ENCODE data around the gene GABRA5.
"Not testable (repeated sequence)": the region's sequence is repeated elsewhere in the genome, so short reads cannot be mapped to it uniquely, and the experiment has no call there.

The GABRA5 gene

GRCh38 chr15:26866298-26867199, at the start of gene GABRA5:
GABRA5 (plus strand) TSS chr15:26867062; CDS start chr15:26869249, 2,187 bp downstream.
- no peak for DNase-seq

DNA sequence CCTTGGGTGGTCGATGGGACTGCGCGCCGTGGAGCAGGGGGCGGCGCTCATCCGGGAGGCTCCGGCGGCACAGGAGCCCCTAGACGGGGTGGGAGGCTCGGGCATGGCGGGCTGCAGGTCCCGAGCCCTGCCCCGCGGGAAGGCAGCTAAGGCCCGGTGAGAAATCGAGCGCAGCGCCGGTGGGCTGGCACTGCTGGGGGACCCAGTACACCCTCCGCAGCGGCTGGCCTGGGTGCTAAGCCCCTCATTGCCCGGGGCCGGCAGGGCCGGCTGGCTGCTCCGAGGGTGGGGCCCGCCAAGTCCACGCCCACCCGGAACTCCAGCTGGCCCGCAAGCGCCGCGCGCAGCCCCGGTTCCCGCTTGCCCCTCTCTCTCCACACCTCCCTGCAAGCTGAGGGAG, 35.7 kb upstream of the GABRA5 start:
- DNase-seq: not testable (repeated sequence)

- no peak for DNase-seq
Measured at GRCh38 chr15:26831951-26832350, 34.9 kb upstream of the GABRA5 start.

DNA sequence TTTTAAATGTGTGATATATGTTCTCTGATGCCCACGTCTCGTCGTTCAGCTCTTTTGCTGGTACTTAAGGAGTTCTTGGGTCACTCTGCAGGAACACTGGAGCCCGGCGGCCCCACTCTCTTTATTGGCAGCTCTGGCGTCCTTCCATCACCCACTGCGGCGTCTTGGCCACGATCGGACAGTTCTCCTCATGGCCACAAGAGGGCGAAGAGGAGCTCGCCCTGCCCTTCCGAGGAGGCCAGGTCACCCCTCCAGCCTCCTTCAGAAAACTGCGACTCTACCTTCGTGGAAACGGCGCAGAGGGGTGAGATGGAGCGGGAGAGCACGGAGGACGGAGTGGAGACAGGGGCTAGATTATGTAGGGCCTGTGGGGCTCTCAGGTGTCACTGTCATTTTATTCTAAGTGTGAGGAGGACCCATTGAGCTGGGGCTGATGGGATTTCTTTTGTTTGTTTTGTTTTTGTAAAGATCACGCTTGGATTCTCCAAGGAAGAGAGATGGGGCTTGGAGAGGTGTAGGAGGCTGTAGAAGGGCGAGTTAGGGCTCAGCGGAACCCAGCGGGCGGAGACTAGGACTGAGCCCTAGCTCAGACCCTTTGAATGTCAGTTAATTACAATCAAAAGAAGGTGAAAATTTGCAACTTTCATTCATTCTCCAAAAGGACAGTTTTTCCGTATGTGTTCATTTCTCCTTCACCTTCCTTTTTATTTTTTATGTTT, 28.0 kb upstream of the GABRA5 start:
- DNase-seq: no peak

DNA sequence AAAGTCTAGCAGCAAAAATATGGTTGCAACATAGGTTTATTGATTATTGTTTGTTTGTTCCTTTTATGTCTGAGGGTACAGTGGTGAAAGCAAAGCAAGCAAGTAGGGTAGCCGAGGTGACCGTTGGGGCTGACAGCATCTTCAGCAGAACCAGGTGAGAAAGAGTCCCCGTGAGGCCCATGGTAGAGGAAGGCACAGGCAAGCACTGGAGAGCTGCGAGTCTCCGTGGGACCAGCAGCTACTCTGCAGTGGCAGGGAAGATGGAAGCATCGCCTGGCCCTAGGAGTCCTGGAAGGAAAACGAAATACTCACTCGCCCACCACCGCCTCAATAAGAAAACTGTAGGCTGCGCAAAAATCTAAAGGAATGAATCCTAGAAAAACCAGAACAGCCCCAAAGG, 25.3 kb upstream of the GABRA5 start:
- no peak for DNase-seq

DNA sequence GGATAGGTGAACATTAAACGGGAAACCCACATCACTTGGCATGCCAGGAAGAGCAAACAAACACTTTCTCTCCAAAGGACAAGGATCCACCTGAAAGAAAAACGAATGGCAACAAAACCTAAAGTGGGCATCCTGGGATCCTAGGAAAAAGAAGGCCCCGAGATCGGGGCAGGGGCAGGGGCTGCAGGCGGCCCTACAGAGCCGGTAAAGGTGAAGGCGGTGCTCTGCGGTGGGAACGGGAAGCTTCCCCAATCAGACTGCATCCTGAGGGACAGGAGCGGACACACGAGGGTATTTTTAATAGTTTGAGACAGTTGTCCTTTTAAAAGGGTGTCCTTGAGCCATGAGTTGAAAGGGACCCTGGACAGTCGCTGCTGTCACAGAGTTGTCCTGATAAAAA, 24.9 kb upstream of the GABRA5 start:
- no peak for DNase-seq

DNA sequence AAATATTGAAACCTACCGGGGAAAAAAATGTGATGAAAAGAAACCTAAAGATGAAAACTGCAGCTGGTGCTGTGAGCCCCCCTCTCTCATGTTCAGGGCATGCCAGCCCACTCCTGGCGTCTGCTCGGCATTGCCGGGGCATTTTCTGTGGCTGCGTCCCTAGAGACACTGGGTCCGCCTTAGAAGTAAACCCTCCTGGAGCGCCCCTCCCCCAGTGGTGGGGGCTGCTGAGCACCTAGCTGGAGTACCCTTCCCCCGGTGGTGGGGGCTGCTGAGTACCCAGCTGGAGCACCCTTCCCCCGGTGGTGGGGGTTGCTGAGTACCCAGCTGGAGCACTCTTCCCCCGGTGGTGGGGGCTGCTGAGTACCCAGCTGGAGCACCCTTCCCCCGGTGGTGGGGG, 24.5 kb upstream of the GABRA5 start:
- no peak for DNase-seq

DNA sequence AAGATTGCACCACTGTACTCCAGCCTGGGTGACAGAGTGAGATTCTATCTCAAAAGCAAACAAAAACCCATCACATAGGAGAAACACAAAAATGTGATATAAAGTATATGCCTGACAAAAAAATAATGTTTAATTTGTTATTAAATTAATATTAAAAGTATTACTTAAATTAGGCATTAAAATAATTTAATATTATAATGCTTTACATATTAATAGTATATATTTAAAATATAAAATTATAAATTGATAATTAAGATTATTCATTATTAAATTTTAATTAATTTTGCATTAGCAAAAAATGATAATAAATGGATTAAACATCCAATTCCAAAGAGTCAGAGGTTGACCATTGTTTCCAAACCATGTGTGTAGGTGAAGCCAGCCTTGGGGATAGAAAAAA, 22.0 kb upstream of the GABRA5 start:
- DNase-seq: no peak

DNA sequence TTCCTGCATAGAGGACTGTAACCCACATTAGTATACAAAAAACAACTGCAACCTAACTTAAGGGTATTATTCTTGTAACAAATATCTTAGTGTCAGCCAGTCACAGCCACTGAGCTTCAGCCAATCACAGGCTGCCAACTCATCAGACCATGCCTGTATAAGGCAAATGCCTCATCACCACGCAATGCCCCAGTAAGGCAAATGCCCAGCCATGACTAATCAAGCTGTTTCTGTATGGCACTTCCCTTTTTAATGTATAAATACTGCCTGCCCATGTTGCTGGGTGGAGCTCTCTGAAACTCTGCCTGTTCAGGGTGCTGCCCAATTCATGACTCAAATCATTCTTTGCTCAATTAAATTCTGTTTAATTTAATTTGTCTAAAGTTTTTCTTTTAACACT, 18.4 kb upstream of the GABRA5 start:
- no peak for DNase-seq

DNA sequence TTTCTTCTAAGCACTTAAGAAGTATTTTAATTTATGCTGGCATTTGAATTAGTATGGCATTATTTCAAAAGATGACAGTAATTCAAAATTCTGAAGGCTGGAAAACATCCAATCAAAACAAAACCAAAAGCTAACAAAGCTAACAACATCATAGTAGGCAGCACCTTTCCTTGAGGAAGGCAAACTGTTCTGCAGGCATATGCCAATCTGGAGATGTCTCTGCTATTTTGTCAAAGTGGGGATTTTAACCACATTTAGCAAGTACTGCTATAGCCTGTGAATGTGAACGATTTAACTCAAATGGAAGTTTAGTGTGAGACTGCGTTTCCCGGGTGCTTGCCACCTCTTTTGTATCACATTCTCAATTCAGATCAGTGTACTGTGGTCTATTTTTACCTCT, 16.7 kb upstream of the GABRA5 start:
- no peak for DNase-seq

GRCh38 chr15:26852980-26853379, 13.9 kb upstream of the GABRA5 start:
- DNase-seq: no peak

- DNase-seq: no peak
Measured at GRCh38 chr15:26854435-26854834, 12.4 kb upstream of the GABRA5 start.

DNA sequence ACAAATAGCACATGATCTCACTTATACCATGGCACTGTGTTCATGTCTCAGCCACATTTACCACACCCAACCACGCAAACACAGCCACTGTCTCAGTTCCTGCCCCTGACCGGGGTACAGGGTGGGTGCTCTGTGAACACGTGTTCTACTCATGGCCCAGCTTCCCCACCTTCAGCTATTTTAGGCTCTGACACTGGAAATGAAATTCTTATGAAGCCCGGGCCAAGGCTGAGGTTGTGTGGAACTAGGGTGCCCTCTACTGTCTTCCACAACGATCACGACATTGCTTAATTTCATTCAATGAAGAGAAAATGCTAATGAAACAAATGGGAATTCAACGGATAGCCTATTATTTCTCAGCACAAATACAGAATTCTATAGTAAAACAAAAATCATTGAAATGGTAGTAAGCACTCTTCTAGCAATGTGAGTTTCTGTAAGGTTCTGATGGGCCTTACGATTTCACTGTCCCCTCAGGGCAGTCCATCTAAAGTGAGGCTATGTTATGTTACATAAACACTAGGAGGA, 2.1 kb upstream of the GABRA5 start:
- no peak for DNase-seq

- DNase-seq: no peak
Measured at GRCh38 chr15:26867200-26868007, 542 bp downstream of the GABRA5 start.

DNA sequence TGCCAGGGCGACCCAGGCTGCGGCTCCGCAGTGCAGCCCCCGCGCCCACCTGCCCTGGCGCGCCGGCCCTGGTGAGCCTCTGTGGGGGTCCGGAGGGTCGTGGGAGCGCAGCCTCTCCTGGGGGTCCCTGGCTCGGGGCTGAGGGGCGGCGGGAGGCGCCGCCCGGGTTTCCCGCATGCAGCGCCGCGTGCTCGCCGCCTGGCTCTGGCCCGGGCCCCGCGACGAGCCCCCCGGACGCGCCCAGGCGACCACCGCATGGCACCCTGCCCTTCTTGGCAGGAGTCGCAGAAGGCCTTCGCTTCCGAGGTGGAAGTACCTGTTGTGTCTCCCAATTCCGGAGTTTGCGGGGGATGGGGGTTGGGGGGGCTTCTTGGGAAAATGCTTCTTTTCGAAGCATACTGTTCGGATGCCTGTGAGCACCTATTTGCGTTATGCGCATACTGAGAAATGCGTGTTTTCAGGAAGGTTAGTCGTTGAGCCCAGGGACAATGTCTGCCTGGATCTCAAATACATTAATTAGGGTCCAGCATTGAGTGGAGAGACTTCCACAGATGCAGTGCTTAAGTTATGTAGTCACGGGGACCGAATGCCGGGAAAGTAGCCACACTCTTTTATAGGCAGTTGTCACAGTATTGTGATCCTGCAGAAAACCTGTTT, 1.3 kb downstream of the GABRA5 start:
- no peak for DNase-seq

GRCh38 chr15:26869628-26870027, 2.8 kb downstream of the GABRA5 start:
- DNase-seq: no peak

DNA sequence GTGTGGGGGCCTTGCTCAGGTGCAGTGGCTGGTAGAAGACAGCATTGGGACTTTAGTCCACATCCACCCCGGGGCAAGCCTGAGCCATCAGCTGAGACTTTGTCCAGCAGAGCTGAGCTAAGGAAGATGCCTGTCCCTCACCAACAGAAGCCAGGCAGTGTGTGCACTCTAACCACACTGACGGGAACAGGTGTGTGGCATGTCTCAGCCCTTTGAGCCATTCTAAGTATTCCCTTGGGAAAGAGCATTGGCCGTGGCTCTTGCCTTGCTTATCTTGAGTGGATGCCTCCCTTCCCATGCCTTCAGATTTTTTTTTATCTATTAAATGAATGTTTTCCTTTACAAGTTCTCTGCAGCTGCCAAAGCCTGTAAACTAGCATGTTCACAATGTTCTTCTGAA, 3.5 kb downstream of the GABRA5 start:
- no peak for DNase-seq

DNA sequence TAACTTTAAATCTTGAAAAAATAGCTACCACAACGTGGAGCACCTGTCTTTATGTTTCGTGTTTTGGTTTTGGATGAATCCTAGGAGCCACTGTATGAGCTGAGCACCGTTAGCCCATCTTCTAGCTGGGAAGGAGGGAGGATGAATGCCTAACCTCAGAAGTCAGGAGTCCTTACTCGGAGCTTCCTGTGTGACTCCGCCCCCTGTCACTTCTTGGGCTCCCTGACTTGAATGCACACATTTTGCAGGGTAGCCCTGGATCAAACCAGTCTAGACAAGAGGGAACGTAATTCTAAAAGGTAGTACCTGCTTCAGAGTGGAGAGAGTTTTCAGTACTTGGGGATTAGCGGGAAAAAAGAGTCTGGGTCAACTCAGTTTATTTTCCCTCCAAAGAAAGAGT, 5.3 kb downstream of the GABRA5 start:
- DNase-seq: no peak

GRCh38 chr15:26873846-26874245, 7.0 kb downstream of the GABRA5 start:
- no peak for DNase-seq

GRCh38 chr15:26874774-26875475, 8.1 kb downstream of the GABRA5 start:
- DNase-seq: no peak

DNA sequence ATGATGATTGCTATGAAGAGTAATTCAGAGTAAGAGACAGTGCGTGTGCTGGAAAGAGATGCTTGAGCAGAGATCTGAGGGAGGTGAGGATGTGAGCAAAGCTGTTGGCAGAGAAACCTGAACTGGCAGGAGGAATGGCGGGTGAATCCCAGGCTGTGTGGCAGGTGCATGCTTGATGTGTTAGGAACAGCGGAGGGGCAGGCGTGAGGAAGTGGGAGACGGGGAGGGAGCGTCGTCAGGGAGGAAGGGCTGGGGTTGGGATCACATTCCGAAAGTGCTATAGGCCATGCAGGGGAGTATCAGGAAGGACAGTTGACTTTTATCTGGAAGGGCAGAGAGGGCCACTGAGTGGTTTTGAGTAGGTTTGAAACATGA, 8.6 kb downstream of the GABRA5 start:
- DNase-seq: no peak

DNA sequence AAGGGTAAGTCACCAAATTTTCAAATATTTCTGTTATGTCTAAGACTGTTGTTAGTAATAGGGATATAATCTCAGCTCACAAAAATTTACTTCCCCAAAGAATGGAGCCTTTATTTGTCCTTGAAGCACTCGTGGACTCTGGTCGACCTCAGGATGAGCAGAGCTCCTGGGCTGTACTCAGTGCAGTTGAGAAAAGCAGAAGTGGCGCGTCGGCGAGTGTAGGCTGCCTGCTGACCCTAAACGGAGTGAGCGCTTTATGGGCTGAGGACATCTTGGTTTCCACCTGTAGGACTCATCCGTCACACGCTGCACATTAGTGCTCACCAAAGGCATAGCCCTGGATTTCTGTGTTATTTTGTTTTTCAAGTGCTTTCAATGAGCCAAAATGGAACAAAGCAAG, 11.0 kb downstream of the GABRA5 start:
- no peak for DNase-seq
